ENCODE measurements around the gene HHAT.

Gene HHAT

DNA sequence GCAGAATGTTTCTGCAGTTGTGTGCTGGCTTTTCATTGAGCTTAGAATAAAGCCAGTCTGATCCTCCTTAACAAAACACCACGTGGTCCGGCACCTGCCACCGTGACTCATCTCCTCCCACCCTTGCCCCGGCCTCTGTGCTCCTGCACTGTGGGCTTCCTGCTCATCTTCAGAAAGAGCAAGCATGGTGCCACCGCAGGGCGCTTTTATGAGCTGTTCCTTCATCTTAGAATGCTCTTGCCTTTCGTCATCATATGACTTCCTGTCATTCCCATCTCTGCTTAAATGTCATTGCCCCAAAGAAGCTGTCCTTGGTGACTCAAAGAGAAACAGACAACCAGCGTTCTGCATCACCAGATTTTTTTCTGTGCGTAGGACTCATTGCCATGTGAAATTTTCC, 117.8 kb downstream of the HHAT start:
- DNase-seq = no peak

DNA sequence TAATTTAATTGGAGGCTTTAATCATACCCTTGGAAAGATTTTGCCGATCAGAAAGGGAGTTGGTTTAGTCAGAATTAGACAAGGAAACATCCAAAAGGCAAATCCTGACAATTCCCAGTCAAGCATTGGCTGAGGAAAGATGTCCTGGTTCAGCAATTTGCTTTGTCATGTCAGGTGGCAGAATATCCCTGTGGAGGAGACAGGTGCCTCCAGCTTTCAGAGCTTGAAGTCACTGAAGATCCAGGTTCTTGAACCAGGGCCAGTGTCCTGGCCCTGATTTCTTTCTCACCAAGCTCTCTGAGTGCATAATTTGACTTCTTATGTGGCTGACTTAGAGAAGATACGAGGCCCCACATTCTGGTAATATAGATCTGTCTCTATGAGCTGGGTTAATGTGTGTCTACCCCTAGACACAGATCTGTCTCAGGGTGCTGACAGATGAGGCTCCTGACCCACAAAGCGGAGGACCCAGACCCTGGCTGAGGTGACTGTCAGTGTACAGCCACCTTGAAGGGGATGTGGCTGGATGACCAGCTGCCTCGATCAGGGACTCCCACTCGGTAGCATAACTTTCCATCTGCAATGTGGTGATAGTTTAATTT, 118.9 kb downstream of the HHAT start:
- no peak for DNase-seq

DNA sequence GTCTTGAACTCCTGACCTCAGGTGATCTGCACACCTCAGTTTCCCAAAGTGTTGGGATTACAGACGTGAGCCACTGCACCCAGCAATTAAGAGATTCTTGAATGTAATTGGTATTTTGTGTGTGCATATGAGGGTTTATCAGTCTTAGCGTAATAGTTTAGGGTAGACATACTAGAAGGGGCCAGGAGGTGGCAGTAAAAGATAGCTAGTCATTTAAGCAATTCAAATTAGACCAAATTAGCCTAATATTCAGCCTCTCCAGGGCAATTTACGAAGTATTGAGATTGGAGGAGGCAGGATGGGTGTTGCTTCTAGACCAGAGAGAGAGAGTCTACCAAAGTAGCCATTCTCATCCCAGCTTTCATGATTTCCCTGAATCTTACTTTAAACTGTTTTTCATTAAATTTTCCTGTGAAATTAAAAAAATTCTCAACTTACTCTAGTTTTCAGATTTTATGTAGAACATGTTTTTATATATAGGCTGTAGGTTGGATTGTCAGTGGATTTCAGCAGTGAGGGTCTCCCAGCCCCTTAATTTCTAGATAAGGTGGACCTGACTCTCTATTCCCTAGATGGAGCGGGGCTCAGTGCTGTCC, 119.7 kb downstream of the HHAT start:
- peak; percentile 56 for DNase-seq

DNA sequence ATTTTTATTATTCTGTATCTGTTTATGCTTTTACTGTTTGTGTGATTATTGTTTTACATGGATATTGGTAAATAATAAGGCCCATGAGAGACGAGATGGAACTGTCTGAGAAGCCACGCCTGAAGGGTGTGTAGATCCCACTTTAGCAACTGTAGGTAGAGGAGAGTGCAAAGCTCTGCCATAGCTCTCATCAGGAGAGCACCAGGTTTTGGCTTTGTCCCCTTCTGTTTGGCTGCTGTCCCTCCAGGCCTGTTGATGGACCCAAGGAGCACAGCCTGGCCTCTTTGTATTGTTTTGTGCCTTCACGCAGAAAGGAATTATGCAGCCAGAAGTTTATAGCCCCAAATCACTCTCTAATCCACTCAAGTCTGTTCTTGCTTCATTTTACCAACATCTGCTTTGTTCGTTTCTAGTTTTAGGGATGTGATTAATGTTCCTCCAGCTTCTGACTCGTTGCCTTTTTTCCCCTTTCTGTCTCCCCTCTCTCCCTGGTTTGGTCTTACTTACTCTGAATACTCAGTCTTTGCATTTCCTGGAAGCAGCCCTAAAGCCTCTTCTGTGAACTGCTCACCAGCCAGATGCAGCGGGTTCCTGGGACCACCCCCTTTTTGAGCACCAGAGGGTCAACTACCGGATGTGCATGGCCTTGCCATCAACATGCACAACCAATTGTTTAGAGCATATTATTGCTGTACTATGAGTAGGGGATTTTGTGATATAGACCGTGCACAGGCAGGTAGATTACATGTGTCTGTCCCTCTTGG, 127.3 kb downstream of the HHAT start:
- no peak for DNase-seq

DNA sequence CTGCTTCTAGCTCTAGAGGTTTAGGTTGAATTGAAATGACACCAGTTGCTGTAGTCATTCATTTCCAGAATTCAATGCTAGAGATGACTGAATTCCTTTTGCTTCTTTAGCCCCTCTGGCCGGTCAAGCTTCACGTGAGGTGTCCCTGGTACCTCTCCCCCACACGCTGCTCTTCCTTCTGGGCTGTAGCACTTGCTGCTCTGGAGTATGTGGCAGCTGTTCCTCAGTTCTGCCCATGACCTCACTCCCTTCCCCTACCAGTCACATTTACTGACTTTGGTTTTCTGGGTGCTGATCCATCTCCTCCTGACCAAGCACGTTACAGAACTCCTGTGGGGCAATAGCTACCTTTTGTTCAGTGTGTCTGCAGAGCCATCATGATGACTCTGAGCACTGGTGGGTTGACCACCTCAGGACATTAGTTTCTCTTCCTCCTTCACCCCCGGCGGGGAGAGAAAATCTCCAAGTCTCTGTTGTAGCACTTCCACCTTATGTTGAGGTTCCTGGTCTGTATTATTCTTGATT, 128.1 kb downstream of the HHAT start:
- DNase-seq = no peak

DNA sequence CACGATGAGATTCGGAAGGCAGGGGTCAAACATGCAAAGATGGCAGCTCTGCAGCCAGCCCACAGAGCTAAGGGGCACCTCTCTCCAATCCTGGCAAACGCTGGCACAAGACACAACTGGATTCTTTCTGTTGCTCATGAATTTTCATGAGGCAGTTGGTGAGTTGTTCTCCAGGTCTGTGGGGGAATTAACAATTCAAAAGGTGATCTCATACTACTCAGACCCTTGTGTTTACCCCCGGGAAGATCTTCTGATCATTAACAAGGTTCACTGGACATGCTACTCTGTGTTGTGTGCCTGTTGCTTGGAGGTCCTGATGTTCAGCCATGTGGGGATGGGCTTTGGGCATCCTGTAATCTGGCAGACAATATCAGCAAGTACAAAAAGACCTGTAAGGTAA, 128.9 kb downstream of the HHAT start:
- no peak for DNase-seq

DNA sequence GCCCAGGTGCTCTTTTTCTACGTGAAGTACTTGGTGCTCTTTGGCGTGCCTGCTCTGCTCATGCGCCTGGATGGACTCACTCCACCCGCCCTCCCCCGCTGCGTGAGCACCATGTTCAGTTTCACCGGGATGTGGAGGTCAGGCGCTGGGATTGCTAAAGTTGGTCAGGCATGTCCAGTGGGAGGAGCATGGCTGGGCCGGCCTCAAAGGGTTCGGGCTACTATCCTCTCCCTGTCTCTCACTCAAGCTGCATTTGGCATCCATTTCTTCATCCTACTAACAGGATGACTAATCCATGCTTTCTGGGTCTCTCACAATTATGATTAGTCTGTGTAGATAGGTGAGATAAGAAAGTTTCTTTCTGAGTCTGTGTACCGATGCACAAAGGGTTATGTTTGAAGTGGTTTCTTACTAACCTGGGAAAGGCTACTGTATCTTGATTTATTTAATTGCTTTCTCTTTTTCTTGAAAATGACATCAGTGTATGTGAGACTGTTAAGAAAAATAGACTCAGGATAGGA, 135.9 kb downstream of the HHAT start:
- no peak for DNase-seq

DNA sequence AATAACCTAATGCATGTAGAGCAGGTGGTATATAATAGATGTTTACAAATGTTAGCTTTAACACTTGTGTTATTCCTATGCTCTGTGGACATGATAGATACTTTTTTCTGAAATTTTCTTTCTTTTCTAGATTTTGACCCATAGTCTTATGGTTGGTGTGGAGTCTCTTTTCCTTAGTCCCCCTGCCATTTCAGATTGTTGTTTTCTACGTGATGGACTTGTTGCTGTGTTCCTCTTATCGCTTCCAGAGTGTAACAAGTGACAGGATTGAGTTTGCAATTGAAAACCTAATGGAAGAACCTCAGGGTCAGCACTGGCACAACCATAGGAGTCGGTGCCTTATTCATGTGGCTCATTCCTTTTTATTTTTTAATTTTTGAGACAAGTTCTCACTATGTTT, 136.4 kb downstream of the HHAT start:
- DNase-seq = no peak

DNA sequence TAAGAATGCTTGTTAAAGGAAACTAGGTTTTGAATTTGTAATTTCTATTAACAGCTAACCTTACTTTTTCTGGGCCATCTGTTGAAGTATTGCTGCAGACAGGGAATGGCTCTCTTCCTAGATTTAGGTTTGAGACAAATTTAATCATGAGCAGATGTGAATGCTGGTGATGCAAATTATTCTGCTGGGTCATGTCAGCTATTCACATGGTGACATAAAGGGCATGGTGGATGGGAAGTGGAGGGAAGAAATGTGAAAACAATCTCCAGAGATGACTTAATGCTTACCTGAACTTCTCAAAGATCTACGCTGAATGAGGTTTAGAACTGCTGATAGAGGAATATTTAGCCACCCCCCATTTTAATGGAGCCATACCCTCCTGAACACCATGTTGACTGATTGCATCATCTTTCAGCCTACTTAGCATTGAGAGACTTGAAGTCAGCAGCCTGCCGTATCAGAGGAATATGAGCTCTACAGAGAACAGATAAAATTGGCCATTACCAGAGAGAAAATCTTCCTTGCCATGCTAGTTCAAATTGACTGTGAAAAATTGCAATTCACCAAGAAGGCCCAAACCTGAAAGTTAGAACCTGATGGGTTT, 138.8 kb downstream of the HHAT start:
- DNase-seq = no peak

DNA sequence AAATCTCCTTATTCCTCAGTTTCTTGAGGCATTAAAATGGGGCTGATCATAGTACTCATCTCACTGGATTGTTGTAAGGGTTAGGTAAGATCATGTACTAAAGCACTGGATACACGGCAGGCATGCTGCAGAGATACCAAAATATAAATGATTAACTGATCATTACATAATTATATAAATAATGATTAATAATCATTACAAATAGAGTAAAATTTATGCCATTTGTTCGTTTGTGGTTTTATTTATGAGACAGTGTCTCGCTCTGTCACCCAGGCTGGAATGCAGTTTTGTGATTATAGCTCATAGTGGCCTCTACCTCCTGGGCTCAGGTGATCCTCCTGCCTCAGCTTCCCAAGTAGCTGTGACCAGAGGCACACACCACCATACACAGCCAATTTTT, 140.7 kb downstream of the HHAT start:
- DNase-seq = no peak

DNA sequence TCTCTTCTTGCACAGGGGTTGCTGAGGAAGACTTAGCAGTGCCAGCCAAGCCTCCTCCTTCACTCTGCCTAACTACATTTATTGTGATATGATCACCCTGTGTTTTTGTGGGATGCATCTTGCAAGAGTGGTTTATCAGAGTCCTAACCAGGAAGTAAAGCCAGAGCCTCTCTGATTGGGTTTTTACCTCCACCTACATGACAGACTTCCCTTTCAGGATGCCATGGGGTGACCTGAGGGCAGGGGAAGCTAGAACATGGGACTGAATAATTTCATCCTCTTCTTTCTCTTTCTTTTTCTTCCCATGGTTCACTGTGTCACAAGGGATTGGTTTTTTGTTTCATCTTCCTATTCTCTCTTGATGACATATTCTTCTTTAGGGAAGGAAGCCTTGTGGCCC, 146.6 kb downstream of the HHAT start:
- DNase-seq = no peak

DNA sequence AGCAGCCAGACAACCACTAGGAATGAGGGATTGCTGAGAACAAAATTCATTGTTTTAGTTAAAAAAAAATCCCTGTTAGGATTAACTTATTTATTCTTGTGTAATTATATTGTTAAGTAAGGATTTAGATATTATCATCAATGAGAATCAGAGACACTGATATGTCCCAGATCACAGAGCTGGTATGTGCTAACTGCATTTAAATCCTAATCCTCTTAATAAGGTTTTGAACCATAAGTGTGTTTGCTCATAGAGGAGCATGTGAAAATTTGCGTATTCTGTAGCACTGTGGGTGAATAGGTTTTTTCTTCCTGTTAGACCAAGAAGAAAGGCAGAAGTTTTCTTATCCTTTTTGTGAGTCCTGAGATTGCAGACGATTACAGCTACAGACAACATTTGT, 147.1 kb downstream of the HHAT start:
- DNase-seq = no peak

DNA sequence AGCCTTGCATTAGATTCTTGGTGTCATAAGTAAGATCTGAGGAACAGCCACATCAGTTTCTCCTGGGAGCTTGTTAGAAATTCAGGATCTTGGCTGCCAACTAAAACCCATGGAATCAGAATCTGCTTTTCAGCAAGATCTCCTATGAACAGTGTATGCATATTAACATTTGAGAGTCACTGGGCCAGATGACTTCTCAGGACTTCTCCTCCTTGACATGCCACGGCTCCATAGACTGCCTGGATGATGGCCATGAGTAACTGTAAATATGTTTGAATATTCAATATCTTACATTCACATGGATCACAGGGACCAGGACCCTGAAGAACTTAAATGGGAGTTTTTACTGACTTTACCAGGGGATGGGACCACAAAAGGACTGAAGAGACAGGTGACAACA, 148.0 kb downstream of the HHAT start:
- DNase-seq = no peak

DNA sequence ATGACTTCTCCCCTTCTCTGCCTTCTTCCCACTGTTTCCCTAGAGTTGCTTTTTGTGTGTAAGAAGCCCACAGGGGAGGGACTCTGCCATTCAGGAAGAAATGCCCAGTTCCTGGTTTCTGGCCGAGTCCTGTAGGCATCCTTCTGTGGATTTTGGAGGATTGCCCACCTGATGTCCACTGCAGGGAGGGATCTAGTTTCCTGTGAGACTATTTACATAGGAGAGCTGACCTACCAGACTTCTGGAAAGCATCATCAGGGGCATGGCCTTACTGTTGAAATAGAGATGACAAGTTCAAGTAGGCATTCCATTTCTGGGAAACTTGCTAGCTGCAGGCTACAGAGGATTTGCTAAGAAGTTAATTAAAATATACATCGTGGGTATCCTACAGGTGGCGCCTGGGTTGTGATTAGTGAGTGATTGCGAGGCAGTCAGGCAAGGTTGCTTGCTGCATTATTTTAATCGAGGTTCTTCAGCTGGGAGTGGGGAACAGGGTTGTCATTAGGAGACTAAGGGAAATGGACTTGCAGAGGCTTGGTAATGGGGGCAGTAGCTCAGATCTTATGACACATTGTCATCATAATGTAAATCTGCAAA, 148.7 kb downstream of the HHAT start:
- no peak for DNase-seq

DNA sequence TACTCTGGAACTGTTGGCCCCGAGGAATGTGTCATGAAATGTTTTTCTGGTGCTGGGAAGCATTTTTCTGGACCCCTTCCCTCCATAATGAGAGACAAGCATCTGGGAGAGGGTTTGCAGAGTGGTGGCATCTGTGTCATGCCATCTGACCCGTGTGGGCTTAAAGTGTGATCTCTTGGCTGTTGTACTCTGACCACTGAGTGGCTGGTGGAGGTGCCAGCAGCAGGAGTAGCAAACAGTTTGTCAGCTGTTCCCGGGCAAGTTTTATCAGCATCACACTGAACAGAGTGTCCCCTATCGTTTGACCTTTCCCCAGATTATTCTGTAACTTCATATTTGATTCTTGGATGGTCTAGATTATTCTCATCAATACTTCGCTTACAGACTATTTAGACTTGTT, 150.1 kb downstream of the HHAT start:
- no peak for DNase-seq

DNA sequence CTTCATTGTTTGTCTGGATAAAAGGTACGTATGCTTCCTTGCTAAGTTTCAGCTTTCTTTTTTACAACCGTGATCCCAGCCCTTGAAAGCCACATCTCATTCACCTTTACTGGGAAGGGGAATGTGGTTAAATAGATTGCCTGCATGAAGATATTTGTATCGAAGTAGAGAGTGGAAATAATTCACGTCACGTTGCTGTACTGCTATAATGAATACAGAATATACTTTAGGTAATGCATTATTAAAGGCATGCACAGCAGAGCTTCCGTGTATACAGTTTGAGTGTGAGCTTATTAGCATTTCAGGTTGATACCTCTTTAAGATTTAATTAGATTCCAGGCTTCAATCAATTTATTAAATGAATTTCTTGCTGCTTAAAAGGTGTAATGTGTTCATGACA, 153.8 kb downstream of the HHAT start:
- no peak for DNase-seq

DNA sequence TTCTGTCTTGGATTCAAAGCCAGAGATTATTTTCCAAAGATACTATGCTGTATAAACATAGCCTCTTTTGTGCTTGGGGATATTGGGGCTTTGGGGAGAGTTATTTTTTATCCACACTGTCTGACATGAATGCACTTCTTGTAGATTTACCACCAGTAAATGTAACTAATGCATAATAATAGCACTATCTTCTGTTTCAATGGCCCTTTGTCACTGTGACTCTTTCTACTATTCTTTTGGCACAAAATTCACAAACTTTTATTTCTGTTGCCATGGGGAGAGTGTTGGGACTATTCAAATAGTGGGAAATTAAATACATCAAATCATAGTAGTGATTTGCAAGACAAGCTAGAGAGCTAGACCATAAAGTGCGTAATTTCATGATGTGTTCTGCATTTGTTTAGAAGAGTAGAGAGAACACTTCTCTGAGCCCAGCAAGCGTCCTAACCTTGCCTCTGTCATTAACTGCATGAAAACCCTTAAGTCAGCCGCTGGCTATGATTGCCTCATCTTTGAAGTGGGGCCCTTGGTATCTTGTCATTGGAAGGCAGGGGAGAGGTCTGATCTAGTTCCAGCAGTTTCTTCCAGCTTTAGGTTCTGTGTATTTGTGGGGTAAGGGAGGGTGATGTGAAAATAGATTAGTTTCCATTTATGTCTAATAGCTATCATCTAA, 154.4 kb downstream of the HHAT start:
- DNase-seq = no peak

DNA sequence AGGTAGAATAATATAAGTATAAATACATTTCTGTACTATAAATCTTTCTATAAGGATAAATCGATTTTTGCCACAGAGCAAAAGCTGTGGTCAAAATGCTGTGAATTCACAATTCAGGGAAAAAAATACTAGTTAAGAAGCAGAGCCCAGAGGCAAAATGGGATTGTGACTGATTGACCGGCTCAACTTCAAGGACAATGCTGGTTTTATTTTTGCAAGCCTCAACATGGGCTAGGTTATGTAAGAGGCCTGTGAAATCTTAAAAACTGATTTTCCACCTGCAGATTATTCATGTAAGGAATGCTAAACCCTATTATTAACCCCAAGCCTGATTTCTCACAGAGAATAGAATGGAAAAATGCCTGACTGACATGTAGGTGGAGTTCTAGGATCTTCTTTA, 155.1 kb downstream of the HHAT start:
- no peak for DNase-seq

DNA sequence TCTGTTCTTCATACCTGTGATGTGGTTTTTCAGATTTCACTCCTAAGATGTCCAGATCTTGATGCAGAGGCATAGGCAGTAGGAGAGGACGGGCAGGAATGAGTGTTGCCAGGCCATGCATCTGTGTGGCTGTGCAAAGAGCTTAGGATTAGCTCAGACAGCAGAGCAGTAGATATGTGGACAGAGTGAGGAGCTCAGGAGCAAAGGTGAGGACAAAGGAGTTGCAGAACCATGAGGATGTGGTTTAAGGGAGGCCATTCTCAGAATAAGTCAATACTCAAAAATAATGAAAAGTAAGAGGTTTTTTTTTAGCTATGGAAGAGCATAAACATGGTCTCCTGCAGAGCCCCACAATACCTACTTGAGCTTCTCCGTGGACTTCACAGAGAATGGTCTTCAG, 158.3 kb downstream of the HHAT start:
- no peak for DNase-seq

DNA sequence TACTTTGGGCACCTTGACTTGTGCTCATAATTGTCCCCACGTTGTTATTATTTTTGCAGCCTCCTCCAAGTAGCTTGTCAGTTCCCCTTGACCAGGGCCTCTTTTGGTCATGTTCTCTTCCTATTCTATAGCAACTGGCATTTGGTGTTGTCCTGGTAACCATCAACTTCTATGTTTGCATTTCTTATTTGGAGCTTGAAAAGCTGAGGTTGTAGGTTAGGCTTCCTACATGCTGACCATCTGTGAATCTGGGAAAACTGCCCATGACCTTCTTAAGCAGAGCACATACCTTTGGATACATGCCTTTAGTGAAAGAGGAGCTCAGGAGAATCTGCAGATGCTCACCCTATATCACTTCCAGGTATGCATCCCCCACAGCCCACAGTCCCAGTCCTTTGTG, 160.8 kb downstream of the HHAT start:
- DNase-seq = no peak

DNA sequence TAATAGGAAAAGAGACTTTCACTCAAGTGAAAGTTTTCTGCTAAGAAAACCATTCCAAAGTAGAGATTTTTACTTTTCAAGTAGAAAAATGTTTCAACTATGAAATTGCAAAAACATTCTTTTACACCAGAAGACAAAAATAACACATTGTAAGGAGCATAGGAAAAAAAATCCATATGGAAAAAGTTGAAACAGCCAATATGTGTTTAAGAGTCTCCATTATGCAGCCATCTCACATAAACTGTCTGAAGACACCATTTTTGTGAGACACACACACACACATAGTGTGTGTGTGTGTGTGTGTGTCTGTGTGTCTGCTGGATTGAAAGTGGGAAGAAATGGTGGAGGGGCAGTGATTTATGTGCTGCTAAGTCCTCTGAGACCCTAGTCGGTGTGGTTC, 162.1 kb downstream of the HHAT start:
- DNase-seq = no peak

DNA sequence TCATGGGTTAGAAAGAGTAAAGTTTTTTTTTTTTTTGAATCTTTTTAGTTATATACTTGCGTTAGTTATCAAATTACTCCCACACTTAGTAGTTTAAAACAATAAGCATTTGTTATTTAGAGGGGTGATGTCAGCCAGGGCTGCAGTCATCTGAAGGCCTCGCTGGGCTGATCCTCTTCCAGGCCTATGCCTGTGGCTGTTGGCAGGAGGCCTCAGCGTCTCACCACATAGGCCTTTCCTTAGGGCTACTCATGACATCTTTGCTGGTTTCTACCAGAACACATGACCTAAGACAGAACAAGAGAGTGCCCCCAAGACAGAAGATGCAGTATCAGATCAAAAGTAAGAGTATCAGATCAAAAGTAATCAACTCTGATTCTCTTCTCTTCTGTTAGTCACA, 167.4 kb downstream of the HHAT start:
- no peak for DNase-seq

DNA sequence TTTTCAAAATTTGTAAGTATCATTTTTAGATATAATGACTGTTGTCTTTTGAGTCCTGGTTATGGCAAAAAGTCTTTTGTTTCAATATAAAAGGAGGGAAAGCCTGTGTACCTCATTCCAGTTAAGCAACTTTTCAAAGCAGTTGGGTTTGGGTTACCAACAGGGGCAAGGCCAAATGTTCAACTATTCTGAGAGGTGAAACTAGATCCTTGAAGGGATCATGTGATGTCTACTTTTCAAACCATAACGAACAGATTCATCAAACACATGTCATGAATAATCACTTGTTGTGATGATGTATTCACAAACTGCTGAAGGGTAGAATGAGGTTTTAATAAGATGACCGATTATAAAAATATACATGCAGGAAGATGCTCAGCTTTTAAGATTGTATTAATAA, 171.3 kb downstream of the HHAT start:
- DNase-seq = no peak
